ENCODE data around the gene ATRNL1. TPM values are rescaled to one million over a fixed set of nuclear protein-coding genes. Genes with fewer than 3 reads are reported as not detected.
"Not testable (repeated sequence)": the region's sequence is repeated elsewhere in the genome, so short reads cannot be mapped to it uniquely, and the experiment has no call there.

The ATRNL1 gene
- total RNA-seq, 4 donors from 2014 or later: 0.44 to 1.4 (median 1.1) TPM

DNA sequence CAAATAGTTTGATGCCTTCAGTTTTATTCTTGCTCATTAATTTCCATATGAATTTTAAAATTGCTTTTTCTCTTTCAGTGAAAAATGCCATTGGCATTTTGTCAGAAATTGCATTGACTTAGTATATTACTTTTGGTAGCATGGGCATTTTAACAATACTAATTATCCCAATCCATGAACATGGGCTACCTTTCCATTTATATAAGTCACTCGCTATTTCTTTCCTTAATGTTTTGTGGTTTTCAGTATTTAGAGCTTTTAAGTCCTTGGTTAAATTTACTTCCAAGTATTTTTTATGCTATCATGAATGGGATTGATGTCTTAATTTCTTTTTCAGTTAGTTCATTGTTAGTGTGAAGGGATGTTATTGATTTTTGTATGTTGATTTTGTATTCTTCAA, 297.4 kb downstream of the ATRNL1 start:
- no peaks in the 10 kb centered on the region for H3K9me3 ChIP-seq
- TF ChIP-seq POLR2A (IDR thresholded peaks at IDR 0.05): no peak
- TF ChIP-seq, protein P1, sequence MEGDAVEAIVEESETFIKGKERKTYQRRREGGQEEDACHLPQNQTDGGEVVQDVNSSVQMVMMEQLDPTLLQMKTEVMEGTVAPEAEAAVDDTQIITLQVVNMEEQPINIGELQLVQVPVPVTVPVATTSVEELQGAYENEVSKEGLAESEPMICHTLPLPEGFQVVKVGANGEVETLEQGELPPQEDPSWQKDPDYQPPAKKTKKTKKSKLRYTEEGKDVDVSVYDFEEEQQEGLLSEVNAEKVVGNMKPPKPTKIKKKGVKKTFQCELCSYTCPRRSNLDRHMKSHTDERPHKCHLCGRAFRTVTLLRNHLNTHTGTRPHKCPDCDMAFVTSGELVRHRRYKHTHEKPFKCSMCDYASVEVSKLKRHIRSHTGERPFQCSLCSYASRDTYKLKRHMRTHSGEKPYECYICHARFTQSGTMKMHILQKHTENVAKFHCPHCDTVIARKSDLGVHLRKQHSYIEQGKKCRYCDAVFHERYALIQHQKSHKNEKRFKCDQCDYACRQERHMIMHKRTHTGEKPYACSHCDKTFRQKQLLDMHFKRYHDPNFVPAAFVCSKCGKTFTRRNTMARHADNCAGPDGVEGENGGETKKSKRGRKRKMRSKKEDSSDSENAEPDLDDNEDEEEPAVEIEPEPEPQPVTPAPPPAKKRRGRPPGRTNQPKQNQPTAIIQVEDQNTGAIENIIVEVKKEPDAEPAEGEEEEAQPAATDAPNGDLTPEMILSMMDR (IDR thresholded peaks at IDR 0.05): no peak
- TF ChIP-seq EP300 (IDR thresholded peaks at IDR 0.05): no peak
- TF ChIP-seq POLR2AphosphoS5 (IDR thresholded peaks at IDR 0.05): no peak
- DNase-seq (ENCODE audit: low spot score in 2 of 2): no peak
- H3K27ac ChIP-seq: no peak overlapping the region
- no peaks in the 10 kb centered on the region for H3K36me3 ChIP-seq
- no peaks in the 10 kb centered on the region for H3K4me1 ChIP-seq
- H3K27me3 ChIP-seq: no peaks in the 10 kb centered on the region
- H3K4me3 ChIP-seq: no peak overlapping the region
- WGBS: 94% methylated on average over 1 of the region's 1 CpG

DNA sequence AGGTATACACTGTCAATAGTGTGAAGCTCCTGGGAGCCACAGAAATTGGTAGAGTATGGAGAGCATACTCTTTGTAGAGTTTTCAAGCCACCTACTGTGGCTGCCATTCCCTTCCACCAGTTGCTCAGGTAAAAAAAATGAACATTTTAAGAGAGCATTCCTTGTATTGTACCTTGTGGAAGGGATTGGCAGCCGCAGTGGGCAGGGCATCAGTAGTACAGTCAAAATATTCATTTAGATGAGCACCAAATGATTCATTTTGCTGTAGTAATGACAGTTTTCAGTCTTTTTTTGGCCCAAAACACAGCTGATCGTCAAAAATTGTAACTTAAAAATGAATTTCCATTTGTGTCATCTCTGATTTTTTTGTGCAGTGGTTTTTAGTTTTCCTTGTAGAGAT, 304.9 kb downstream of the ATRNL1 start:
- Histone ChIP-seq H3K27ac (no peak overlapping the region), H3K4me3 (no peak overlapping the region), H3K4me1 (no peaks in the 10 kb centered on the region), H3K9me3 (no peaks in the 10 kb centered on the region), H3K36me3 (no peaks in the 10 kb centered on the region), H3K27me3 (no peaks in the 10 kb centered on the region)
- TF ChIP-seq, protein P1 (IDR thresholded peaks at IDR 0.05): no peak
- TF ChIP-seq POLR2AphosphoS5 (IDR thresholded peaks at IDR 0.05): no peak
- no peak for TF ChIP-seq EP300 (IDR thresholded peaks at IDR 0.05)
- TF ChIP-seq POLR2A (IDR thresholded peaks at IDR 0.05): no peak
- 79% methylated on average over 2 of the region's 2 CpGs for WGBS
- DNase-seq (ENCODE audit: low spot score in 2 of 2): no peak

DNA sequence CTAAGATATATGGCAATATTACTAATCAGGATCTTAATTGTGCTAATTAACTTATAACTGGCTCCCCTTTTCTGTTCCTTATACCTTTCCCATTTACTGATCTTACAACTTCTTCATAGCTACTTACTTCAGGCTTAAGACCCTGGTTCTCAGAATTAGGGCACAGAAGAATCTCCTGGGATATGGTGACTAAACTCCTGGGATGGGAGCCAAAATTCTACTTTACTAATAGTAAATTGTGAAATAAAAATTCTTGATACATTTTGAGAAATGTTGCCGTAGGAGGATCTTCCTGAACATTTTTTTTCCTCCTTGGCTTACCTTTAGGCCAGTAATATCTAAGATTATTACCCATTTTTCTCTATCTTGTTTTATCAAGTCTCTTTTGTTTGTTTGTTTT, 309.5 kb downstream of the ATRNL1 start:
- Histone ChIP-seq H3K9me3 (no peaks in the 10 kb centered on the region), H3K4me1 (no peaks in the 10 kb centered on the region), H3K4me3 (no peak overlapping the region), H3K36me3 (no peaks in the 10 kb centered on the region), H3K27me3 (no peaks in the 10 kb centered on the region), H3K27ac (no peak overlapping the region)
- TF ChIP-seq EP300 (IDR thresholded peaks at IDR 0.05) (no peak), POLR2A (IDR thresholded peaks at IDR 0.05) (no peak), POLR2AphosphoS5 (IDR thresholded peaks at IDR 0.05) (no peak)
- TF ChIP-seq, protein P1 (IDR thresholded peaks at IDR 0.05): no peak
- WGBS: 8% methylated on average over 1 of the region's 1 CpG
- no peak for DNase-seq (ENCODE audit: low spot score in 2 of 2)

DNA sequence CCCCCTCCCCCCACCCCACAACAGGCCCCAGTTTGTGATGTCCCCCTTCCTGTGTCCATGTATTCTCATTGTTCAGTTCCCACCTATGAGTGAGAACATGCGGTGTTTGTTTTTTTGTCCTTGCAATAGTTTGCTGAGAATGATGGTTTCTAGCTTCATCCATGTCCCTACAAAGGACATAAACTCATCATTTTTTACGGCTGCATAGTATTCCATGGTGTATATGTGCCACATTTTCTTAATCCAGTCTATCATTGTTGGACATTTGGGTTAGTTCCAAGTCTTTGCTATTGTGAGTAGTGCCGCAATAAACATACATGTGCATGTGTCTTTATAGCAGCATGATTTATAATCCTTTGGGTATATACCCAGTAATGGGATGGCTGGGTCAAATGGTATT, 312.7 kb downstream of the ATRNL1 start:
- H3K9me3 ChIP-seq; H3K27ac ChIP-seq; H3K4me1 ChIP-seq; DNase-seq (ENCODE audit: low spot score in 2 of 2); H3K4me3 ChIP-seq; H3K36me3 ChIP-seq; H3K27me3 ChIP-seq: not testable (repeated sequence)
- whole genome bisulfite sequencing: 95% methylated on average over 3 of the region's 3 CpGs

DNA sequence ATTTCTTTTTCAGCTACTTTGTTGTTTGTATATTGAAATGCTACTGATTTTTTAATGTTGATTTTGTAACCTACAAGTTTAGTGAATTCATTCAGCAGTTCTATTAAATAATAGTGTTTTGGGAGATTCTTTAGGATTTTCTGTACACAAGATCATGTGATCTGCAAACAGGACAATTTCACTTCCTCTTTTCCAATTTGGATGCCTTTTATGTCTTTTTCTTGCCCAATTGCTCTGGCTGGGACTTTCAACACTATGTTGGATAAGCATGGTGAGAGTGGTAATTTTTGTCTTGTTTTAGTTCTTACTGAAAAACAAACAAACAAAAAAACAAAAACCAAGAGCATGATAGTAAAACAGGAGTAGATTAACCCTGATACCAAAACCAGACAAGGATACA, 316.2 kb downstream of the ATRNL1 start:
- Histone ChIP-seq H3K27me3 (no peaks in the 10 kb centered on the region), H3K36me3 (no peaks in the 10 kb centered on the region), H3K4me1 (no peaks in the 10 kb centered on the region), H3K4me3 (no peak overlapping the region), H3K27ac (no peak overlapping the region), H3K9me3 (peaks cover 8% of the 10 kb centered on the region)
- no peak for DNase-seq (ENCODE audit: low spot score in 2 of 2)
- TF ChIP-seq, protein P1 (IDR thresholded peaks at IDR 0.05): no peak
- TF ChIP-seq POLR2AphosphoS5 (IDR thresholded peaks at IDR 0.05) (no peak), EP300 (IDR thresholded peaks at IDR 0.05) (no peak), POLR2A (IDR thresholded peaks at IDR 0.05) (no peak)

DNA sequence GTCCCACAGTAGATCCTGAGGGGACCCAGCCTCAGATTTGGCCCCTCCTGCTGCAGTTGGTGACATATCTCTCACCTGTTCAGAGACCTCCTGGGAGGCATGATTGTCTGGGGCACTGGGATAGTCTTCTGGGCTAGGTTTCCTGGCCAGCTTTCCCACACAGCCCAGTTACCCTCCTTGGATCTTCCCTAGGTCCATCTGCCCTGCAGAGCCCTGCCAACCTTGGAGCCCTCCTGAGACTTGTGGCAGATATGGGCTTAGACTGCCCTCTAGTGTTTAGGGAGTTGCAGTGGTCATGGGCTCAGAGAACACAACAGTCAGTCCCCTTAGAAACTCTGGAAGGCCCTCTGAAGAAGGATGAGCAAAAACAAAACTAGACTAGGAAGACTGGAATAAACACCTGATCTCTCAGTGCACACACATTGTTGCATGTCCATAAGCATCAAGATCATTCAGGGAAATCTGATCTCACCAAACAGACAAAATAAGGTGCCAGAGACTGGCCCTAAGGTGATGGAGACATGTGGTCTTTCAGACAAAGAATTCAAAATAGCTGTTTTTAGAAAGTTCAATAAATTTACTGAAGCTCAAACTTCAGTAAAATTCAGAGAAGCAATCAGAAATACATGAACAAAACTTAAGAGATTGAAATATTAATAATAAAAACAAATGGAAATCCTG, 324.6 kb downstream of the ATRNL1 start:
- no peaks in the 10 kb centered on the region for H3K36me3 ChIP-seq
- H3K27ac ChIP-seq: no peak overlapping the region
- no peaks in the 10 kb centered on the region for H3K27me3 ChIP-seq
- TF ChIP-seq, protein P1 (IDR thresholded peaks at IDR 0.05): no peak
- no peak for TF ChIP-seq POLR2A (IDR thresholded peaks at IDR 0.05)
- no peak for TF ChIP-seq EP300 (IDR thresholded peaks at IDR 0.05)
- no peak for TF ChIP-seq POLR2AphosphoS5 (IDR thresholded peaks at IDR 0.05)
- H3K4me1 ChIP-seq: no peaks in the 10 kb centered on the region
- DNase-seq (ENCODE audit: low spot score in 2 of 2): no peak
- H3K4me3 ChIP-seq: no peak overlapping the region
- H3K9me3 ChIP-seq: peaks cover 5% of the 10 kb centered on the region

All from suprapubic skin (tissue), 4 donors.